Measurements from ENCODE around the gene RNF135.

DNA sequence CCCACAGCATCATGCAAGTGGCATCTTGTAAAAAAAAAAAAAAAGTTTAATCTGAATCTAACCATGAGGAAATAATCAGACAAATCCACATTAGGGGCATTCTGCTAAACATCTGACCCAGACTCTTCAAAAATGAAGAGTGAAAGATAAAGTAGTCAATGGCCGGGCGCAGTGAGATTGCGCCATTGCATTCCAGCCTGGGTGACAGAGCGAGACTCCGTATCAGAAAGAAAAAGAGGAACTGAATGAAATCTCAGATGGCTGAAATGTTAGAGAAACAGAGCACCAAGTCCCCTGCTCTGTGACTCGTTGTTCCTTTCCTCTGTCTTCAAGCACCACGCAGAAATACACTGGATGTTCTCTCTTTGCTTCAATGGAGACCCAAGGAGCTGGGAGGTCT, 12.7 kb upstream of the RNF135 start:
- TF ChIP-seq, protein P1, sequence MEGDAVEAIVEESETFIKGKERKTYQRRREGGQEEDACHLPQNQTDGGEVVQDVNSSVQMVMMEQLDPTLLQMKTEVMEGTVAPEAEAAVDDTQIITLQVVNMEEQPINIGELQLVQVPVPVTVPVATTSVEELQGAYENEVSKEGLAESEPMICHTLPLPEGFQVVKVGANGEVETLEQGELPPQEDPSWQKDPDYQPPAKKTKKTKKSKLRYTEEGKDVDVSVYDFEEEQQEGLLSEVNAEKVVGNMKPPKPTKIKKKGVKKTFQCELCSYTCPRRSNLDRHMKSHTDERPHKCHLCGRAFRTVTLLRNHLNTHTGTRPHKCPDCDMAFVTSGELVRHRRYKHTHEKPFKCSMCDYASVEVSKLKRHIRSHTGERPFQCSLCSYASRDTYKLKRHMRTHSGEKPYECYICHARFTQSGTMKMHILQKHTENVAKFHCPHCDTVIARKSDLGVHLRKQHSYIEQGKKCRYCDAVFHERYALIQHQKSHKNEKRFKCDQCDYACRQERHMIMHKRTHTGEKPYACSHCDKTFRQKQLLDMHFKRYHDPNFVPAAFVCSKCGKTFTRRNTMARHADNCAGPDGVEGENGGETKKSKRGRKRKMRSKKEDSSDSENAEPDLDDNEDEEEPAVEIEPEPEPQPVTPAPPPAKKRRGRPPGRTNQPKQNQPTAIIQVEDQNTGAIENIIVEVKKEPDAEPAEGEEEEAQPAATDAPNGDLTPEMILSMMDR (IDR thresholded peaks at IDR 0.05), result no peak
- TF ChIP-seq POLR2A (IDR thresholded peaks at IDR 0.05), result no peak

Data from body of pancreas (tissue), 4 donors.